ENCODE measurements around the gene PLEKHM3.

PLEKHM3 gene

DNA sequence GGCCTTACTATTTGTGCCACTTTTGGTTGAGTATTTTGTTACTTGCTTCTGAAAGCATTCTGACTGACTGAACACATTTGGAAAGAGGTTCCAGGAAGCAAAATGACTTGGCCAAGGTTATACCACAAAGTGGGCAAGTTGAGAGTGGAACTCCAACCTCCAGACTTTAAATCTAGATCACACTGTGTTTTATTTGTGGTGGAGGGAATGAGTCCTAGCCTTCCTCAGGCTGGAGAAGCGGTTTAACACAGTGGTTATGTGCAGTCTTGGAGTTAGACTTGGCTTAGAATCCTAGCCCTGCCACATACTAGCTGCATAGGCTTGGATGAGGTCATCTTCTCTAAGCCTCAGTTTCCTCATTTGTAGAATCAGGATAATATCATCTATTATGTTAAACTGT is 33.4 kb downstream of the PLEKHM3 start:
- DNase-seq, result no peak

- no peak for DNase-seq
Observed at GRCh38 chr2:207990784-207991183, 34.5 kb downstream of the PLEKHM3 start.

- no peak for DNase-seq
Observed at GRCh38 chr2:207988975-207989374, 36.4 kb downstream of the PLEKHM3 start.

DNA sequence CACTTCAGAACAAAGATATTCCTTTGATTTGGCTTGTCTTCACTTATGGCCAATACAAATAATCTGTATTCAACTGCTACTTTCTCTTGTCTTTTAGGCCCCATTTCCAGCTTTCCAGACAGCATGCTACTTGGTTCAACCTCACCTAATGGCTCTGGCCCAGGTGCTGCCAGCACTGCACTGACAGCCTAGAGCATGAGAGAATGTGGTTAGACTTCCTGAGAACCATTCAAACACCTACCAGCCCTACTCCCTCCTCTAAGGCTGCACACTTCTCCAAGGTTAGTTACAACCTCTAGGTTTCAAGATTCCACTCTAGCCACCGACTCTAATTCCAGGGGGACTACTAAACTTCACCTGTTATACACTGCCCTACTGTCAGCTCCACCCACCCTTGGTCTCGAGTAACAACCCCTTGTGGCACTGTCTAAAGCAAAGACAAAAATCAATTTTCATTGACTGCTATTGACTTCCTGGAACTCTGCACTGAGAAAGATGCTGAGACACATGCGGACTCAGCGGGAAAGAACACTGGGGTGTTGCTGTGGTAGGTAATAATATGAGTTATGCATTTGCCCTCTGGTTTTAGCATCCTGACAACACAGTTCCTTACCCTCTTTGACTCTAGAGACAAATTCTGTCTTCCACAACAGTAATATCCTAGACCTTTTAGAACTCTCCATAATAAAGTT is 38.2 kb downstream of the PLEKHM3 start:
- no peak for DNase-seq

DNA sequence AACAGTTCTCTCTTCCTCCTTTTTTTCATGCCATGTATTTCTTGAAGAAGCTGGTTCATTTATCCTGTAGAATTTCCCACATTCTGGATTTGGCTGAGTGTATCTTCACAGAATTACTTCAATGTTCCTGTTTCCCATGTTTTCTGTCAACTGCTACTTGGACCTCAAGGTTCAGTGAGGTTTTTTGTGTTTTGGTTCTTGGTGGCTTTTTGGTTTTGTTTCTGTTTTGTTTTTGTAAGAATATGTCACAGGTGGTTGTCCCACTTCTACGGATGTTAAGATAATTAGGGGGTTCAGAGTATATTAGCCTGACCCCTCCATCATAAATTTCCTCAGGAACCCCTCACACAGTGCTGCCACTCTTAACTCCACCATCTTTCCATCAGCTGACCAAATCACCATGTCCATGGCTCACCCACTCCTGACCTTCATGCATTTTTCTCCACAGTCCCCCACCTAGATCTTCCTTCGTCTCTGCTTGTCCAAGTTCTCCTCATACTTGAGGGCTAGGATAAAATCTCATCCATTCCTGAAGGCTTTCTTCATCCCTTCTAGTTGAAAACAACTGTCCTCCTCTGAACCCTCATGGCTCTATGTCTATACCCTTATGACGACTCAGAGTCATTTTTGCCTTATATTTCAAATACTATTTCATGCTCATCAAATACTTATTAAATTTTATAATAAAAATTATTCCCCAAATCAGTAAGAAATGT is 40.4 kb downstream of the PLEKHM3 start:
- no peak for DNase-seq

DNA sequence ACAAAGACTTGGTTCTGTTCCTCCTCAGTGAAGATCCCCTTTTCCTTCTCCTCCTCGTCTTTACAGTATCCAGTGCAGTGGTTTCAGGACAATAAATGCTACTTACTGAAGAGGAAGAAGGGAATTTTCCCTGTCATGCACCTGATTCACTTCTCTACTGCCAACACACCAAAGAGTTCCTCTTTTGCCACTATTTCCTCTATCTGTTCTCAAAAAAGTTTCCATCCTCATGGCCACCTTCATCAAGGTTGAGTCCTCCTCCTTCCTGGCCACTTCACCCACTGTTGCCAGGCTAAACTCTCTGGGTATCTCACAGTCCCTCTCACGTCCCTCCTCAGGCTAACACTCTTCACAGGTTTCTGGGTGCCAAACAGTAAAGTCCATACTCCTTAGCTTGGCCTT is 41.7 kb downstream of the PLEKHM3 start:
- no peak for DNase-seq

GRCh38 chr2:207978177-207978948 is 47.0 kb downstream of the PLEKHM3 start:
- no peak for DNase-seq

DNA sequence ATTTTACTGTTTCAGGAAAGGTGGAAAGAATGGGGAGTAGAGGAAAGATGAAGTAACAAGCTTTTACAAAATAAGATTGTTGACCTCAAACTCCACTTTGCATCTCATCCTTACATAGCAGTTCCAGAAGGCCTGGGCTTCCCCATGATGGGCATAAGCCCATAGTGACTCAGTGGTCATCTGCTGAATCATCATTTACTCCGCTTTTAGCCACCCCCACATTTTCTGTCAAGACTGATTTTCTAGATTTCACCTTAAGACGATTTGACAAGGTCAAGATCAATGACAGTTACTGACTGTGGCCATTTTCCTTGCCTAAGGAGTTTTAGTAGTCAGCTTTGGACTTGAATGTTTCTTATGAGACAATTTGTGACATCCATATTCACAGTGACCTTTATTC is 49.4 kb downstream of the PLEKHM3 start:
- DNase-seq, result no peak

- no peak for DNase-seq
Observed at GRCh38 chr2:207974216-207974605, 51.1 kb downstream of the PLEKHM3 start.

DNA sequence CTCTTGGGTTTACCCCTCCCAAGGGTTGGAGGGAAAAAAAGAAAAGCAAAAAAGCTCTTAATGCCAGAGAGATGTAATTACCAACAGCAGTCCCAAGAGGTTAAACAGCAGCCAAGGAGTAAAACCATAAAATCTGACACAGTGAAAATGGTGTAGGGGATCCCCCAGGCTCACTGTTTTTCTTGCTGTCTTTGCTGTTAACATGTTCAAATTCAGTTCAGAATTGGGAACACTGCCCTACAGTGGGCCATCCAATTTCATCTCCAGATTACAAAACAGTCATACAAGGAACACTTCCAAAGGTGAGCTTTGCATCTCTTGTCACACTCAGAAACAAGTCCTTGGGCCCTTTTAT is 54.5 kb downstream of the PLEKHM3 start:
- no peak for DNase-seq

DNA sequence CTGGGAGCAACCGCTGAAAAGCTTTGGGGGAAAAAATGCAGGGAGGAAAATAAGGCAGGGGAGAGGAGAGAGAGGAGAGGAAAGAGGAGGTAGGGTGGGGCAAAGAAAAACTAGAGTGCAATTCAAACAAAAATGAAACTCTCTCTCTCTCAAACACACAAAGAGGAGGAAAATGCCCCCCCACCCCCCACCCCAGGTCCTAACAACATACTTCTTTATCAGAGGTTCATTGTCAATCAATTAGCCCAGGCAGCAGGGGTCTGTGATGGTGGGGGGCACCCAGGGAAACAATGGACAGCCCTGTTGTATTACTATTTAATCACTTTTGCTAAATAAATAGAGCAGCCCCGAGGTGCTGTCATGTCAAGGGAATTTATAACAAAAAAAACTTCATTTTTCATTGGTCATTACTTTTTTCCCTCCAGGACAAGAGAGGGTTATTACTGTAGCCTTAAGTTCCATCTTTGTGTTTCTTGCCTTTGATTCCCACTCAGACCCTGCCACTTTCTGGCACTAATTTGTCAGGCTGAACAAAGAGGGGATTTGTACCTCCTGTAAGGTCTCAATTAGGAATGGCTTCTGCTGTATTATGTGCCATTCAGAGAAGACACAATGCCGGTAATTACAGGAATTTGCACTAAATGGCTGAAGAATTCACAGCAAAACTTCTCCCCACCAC is 55.0 kb downstream of the PLEKHM3 start:
- no peak for DNase-seq

GRCh38 chr2:207969249-207969648 is 56.1 kb downstream of the PLEKHM3 start:
- no peak for DNase-seq

DNA sequence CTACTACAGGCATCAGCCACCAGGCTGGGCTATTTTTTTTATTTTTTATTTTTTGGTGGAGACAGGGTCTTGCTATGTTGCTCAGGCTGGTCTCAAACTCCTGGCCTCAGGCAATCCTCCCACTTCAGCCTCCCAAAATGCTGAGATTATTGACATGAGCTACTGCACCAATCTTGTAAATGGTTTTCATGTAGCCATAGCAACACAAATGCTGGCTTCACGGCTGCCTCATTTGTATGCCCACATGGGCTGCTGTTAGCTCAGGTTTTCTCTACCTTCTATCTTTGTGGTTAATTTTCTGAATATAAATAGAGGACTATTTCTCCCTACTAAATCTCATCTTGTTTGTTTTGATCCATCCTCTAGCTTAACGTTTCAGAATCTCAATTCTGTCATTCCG is 58.2 kb downstream of the PLEKHM3 start:
- DNase-seq, result no peak

- no peak for DNase-seq
Observed at GRCh38 chr2:207960911-207961310, 64.4 kb downstream of the PLEKHM3 start.

GRCh38 chr2:207960090-207960489 is 65.2 kb downstream of the PLEKHM3 start:
- no peak for DNase-seq

DNA sequence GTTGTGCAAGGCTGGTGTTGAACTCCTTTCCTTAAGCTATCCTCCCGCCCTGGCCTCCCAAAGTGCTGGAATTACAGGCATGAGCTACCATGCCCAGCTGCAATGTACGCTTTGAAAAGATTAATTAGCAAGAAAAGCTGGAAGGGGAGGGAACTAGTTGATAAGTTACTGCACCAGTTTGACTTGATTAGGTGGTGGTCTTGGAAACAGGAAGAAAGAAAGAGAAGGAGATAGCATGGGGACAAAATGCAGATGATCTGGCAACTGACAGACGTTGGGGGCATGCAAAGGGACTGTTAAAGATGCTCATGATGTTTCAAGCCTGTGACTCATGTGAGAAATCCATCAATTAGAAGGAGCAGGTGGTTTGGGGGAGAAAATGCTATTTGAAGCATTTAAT is 68.6 kb downstream of the PLEKHM3 start:
- DNase-seq, result no peak

DNA sequence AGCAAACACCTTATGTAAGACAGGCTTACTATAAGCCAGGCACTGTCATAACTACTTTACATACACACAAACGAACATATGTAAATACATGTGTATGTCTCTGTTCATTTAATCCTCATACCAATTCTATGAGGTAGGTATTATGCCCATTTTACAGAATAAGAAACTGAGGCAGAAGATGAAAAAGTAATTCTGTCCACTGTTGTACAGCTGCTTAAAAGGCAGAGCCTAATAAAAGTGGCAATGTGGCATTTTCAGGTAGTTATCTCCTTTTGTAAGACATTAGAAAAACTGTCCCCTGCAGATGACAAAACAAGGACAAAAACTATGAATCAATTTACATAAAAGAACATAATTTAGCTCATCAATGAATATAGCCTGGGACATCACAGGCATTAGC is 69.9 kb downstream of the PLEKHM3 start:
- DNase-seq, result no peak

- no peak for DNase-seq
Observed at GRCh38 chr2:207953354-207953753, 72.0 kb downstream of the PLEKHM3 start.

DNA sequence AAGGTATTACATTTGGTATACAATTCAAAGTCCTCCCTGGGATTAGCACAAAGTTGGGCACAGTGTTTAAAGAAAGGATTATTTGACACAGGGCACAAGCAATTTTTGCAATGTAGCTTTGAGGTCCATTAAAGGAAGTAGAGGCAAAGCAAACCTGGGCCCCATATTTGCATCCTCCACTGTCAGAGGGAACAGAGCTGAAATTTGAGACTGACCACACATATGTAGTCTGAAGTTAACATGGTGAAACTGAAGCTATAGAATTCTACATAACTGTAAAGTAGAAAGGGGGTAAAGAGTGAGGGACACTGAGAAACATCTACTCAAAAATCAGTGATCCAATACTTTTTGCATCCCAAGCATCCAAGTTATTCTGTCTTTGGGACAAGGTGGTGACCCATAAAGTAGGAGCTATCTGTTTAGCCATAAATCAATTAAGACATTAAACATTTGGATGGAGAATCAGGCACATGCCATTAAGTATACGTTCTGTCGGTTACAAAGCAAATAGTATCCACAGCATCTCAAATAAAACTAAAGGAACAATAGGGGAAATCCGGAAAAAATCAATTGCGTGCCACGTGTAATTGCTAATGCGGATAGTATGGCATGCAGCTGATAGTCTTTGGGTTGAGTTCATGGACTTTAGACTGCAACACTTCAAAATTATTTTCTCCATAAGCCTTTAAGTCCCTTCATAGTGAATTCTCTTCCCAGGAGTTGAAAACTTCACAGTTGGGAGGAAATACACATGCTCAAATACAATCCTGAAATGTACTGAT is 72.6 kb downstream of the PLEKHM3 start:
- no peak for DNase-seq

- DNase-seq, result no peak
Observed at GRCh38 chr2:207951734-207952470, 73.4 kb downstream of the PLEKHM3 start.

DNA sequence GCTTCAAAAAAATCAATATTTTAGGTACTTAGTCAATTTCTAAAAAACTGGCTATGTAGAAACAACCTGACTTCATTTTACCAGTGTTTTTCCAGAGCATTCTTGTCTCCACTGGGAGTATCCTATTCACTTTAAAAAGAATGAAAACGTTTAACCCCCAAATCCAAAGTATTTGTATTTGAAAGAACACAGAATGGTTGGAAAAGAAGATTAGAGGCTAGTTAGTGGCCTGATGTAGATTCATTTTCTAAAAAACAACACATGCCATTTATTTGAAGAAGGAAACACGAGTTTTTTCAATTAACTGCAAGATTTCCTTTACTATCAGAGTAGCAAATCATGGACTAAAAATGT is 74.6 kb downstream of the PLEKHM3 start:
- no peak for DNase-seq
